NCI-H2171 treated with DMSO at 0.1 percent for 48 hours (cell line): ENCODE measurements around the gene GNAO1.

ENCODE experiments used
- DNase-seq: peaks from one replicate; lab custom pipeline; 2025; lab: John Stamatoyannopoulos, UW

GNAO1 gene

DNA sequence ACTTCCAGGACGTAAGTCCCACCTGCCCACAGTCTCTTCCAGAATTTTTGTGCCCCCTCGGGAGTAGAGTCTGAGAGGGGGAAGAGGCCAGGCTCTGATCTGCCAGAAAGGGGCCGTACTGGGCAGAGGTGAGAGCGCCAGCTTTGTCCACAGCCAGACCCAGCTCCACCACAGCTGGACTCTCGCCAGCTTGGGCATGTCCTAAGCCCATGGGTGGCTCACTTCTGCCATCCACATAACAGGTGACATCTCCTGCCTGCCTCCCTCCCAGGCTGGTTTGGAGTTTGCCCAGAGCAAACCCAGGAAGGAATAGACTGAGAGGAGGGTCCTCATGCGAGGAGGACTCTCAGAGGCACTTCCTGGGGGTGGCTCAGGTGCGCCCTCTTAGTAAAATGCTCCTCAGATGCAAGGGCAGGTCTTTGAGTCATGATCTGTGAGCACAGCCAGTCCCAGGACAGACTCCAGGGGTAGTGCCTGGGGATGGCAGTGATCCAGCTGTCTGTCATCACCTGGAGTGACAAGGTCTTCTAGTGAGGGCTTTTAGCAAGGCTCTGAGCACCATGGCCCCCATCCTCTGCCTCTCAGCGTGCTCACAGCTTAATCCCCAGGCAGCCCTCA is 144.9 kb downstream of the GNAO1 start:
- DNase-seq = no peak

DNA sequence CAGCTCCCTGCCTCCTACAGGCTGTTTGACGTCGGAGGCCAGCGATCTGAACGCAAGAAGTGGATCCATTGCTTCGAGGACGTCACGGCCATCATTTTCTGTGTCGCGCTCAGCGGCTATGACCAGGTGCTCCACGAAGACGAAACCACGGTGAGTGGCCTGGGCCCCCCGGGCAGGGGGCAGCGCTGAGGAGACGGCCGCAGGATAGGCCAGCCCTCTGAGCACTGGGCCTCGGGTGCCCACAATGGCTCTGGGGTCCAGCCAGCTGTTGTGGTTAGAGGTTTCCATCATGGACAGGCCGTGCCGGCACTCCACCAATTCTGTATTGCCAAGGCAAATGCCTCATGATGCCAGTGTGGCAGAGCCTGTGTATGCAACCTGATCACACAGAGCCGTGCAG is 145.4 kb downstream of the GNAO1 start:
- no peak for DNase-seq

DNA sequence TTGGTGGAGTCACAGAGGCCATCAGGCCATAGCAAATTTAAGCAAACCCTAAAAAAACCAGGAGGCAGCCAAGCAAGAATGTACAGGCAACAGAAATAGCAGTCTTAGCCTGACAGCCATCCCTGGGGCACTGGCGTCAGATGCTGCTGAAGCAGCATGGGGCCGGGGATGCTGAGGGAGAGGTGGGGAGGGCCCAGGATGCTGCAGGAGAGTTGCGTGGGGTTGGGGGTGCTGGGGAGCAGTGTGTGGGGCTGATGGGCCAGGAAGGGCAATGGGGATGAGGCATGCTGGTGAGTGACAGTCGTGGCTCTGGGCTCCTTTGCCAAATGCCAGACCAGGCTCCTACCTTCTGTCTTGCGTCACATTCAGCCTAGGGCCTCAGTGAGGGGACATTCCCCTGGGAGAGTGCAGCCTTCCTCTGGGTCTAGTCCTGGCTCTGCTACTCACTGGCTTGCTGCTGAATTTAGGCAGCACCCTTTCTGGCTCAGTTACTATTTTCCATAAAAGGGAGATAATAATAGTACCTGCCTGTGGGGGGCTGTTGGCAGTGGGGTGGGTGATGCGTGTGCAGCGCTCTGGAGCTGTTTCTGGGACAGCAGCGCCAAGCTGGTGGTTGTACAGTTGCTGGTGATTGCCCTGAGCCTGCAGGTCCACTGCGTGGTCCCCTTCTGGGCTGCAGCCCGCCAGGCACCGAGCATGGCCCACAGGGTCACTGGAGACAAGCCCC is 146.0 kb downstream of the GNAO1 start:
- no peak for DNase-seq

DNA sequence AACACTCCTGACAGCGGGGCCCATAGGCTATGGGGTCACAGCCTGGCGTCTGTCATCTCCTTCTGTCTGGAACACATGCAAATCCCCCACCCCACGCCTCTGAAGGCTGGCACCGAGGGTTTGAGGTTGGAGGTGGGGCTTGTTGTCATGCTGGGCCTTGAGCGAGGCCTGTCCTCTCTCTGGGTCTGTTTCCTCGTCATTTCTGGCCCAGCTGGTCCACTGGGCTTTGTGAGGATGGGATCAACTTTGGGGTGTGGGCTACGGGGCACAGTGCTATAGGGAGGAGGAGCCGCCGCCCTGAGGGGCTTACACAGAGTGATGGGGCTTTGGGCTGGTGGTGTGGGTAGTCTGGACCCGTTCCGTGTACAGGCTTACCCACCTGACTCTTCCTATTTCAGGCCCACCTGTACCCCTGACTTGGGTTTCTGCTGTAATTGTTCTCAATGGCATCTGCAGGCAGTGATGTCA is 146.6 kb downstream of the GNAO1 start:
- DNase-seq = no peak

DNA sequence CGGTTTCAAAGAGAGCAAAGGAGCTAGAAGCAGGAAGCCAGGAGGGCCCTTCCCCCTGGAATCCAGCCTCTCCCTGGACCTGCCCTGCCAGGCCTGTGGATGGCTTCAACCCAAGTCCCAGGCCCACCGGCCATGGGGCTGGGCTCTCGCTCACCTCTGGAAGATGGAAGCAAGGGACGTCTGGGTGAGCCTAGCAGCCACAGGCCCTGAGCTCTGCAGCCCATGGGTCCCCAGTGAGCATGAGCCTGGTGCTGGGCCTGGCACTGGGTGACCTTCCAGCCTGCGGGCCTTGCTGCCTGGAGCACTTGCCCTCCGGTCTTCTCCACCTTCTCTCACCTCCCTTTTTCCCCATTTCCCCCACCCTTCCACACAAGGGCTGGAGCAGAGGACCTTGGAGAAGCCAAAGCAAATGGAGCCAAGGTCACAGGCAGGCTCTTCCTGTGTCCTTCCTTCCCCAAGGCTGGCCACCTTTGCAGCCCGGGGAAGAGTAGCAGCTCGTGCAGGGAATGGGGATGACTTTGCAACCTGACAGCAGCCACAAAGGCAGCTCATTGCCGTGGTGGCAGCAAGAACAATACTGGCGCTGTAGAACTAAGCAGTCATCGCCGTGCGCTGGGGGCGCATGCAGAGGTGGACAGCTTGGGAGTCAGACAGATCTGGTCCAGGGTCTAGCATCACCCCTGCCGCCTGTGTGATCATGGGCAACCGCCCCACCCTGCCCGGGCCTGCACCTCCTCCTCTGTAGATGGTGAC is 147.5 kb downstream of the GNAO1 start:
- DNase-seq = no peak

DNA sequence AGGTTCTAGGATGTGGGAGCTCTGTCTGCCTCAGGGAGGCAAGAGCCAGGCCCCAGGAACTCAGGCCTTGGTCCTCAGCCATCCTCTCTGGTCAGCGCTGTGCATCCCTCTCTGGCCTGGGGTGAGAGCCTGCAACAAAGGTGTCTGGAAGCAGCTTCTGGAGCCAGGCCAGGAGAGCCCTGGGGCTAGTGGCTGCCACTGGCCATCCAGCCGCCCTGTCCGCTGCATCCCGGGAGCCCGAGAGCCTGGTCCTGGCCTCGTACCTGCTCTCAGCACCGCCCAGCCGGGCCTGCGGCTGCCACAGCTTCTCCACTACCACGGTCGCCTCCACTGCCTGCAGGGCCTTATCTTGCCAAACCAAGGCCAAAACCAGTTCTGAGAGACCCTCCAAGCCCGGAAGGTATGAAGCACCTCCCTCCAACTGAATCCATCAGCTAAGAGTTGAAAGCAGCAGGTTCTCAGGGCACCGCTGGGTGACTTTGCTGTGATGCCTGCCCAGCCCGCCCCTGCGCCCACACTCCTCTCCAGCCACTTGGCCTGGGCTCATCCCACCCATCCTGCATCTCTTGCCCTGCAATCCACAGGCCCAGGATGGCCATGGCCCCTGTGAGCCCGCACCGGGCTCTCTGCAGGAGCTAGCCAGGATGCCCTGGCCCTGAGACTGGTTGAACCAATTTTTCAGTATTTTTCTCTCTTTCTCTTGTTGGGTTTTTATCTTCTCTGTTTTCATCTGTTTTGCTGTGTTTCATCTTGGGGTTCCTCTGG is 148.3 kb downstream of the GNAO1 start:
- no peak for DNase-seq

DNA sequence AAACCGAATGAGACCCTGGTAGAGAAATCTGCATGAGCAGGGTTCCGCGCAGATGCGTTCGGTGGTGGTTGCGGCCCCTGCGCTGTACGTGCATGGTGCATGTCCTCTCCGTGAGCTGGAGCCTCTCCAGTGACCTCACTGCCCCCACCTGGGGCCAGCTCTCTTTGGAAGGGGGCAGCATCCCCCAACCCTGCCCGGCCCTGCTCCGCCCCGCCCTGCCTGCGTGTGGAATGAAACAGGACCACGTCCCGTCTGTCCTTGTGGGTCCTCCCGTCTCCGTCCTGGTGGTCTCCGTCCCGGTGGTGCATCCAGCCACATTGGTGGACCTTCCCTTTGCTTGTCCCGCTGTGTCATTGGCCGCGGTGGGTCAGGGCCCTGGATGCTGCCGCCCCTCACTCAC is 149.1 kb downstream of the GNAO1 start:
- DNase-seq = no peak

DNA sequence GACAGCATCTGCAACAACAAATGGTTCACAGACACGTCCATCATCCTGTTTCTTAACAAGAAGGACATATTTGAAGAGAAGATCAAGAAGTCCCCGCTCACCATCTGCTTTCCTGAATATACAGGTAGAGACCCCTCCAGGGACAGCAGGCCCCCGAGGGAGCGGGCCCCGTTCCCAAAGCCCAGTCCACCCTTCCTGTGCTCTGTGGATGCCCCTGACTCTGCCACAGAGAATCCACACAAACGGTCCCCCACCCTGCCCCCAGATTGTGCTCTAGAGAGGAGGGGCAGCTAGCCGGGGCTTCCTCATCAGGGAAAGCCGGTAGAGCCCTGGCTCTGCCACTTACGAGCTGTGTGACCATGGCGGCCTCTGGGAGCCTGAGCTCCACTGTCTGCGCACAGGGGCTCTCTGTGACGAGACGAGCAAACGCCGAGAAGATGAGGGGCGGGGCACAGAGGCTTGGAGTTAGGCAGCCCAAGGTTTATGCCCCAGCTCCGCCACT is 149.6 kb downstream of the GNAO1 start:
- DNase-seq = no peak

DNA sequence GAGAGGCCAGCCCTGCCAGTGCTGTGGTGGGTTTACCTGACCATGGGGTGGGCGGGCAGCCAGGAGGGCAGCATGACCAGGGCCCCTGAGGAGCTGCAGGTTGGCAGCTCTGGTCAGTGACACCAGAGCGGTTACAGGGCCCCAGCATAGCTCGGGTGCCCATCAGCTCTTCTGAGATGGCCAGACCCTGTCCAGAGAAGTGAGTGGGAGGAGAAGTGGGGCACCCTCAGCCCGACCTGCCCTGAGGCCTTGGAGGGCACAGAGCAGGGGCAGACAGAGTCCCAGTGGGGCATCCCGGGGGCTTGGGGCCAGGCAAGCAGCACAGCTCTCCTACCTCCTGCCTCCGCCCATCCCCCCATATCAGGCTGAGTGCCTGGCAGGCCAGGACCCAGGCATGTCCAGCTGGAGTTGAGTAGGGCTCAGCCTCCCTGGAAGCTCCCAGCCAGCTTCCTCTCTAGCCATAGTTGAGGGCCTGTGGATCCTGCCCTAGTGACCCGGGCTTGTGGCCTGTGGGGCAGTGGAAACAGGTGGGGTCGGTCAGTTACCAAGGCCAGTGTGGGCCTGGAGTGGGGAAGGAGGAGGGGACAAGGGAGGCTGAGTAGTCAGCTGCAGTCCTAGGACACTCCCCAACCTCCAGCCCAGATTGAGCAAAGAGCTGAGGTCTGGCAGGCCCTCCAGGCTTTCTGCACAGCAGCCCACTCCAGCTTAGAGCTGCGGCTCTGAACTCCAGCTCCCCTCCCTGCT is 150.5 kb downstream of the GNAO1 start:
- DNase-seq = no peak

DNA sequence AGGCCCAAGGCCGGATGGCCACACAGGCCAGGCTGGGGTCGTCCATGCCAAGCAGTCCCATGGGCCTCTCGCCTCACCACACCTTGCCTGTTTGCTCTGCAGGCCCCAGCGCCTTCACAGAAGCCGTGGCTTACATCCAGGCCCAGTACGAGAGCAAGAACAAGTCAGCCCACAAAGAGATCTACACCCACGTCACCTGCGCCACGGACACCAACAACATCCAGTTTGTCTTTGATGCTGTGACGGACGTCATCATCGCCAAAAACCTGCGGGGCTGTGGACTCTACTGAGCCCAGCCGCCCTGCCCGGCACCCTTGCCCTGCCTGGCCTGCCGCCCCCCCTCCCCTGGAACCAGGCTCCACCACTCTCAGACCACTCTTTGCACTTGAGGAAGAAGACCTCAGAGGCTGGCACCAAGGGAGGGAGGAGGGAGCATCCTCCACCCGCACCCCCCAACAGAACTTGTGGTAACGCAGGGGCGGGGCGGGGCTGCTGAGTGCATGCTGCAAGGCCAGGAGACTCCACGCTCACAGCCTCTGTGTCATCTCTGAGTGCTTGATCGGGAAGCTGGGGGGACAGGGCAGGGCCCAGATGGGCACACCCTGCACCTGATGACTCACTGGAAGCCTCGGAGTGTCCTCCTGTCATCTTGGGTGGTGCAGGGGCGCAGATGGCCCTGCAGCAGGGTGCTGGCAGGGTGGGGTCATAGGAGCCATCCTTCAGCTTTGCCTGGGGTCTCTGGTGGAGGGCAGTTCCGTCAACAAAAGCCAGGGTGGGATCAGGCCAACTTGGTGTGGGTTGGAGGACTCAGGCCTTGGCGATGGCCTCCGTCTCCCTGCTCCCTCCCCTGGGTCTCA is 152.6 kb downstream of the GNAO1 start:
- DNase-seq = no peak

DNA sequence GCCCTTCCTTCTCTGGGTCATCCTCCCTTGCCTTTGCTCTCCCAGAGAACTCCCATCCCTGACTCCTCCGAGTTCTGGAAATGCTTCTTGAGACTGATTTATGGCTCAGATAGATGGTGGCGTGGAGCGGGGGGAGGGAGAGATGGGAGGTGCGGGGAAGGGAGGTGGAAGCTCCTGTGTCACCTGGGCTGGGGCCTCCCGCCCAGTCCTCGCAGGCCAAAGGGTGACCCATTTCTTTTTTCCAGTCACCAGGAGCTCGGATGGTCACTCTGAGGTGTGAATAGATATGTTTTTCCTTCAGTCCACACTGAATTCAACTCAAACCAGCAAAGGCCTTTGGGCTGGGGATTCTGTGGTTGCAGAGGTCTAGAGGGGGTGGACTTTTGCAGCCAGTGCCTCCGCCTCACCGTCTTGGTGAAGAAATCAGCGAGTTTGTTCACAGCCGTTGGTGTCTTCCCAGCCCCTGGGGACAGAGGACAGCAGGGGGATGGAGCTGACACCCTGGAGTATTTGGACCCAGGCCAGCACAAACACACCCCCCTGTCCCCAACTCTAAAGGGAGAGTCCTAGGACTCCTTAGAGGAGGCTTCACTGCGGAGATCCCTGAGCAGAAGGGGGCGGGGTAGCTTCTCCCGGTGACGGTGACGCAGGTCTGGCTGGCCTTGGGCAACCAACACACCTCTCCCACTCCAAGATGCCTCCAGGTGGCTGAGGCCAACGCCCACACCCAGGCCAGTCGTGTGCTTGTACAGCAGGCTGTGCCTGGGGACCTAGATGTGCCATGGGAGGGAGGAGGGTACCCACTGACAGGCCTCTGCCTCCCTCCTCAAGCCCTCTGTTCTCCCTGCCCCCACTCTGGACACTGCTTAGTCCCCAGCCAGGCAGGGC is 153.5 kb downstream of the GNAO1 start:
- DNase-seq = no peak

DNA sequence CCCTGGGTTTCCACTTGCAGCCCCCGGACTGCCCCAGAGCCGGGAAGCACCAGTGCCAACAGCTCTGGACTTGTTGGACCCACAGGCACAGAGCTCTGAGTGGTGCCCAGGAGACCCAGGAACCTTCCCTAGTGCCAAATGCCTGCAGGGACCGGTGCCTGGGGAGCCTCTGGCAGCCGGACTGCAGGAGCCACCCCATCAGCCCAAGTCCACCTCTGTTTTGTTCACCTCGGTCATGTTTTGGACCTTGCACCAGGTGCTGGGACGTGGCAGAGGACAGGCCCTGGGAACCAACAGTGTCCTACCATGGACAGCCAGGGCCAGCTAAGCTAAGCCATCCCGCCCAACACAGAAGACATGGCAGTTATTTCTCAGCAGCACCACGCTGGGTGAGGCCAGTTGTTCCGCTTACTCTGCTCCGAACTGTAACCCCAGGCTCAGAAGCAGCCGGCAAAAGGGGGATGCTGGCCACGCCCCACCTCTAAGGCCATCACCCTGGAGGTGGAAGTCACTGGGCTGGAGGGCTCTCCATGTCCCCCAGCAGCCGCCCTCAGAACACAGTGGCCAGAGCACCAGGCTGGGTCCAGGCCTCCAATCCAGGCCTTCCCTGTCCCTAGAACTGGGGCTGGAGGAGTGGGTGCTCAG is 154.2 kb downstream of the GNAO1 start:
- DNase-seq = no peak

DNA sequence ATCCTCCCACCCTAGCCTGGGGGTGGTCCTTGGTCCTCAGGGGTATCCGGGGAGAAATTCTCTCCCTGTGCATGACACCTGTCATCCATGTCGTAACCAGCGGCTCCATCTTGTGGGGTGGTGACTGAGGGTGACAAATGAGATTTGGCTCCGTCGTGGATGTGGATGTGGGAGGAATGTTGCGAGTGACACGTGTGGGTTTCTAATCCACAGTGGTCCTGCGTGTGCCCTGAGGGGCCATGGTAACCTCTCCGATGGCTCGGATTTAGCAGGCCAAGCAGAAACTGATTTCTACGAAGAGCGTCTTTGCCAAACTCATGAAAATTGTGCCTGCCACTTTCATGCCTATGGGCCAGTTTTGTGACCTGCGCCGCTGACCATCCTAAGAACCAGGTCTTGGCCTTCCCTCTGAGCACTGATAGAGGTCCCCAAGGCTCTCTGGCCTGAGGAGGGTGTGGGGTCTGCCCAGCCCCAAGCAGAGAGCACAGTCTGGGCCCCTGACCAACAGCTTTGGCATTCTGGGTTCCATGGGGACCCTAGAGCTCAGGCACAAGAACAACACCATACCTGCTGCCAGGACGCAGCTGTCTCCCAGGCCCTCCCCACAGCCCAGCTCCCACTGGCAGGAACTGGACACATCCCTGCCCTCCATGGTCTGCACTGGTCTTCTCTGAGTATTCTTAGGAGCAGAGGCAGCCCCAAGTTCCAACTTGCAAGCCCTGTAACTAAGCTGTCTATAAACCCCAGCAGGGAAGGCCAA is 155.0 kb downstream of the GNAO1 start:
- DNase-seq = no peak

DNA sequence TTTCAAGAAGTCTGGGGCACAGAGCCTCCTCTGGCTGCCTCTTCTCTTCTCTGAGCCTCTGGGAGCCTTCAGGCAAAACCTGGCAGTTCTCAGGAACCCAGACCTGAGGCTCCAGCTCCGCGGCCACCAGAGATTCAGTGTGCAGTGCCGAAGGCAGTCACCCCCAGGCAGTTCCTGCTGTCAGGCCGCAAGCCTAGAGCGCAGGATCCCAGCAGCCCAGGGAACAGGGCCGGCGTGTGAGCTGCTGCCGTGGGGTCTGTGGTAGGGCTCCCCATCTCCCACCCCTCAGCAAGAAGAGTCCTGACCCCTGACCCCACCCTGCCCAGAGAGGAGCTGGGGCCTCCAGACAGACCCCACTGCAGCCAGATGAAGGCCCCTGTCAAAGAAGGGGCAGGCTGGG is 155.9 kb downstream of the GNAO1 start:
- DNase-seq = no peak

DNA sequence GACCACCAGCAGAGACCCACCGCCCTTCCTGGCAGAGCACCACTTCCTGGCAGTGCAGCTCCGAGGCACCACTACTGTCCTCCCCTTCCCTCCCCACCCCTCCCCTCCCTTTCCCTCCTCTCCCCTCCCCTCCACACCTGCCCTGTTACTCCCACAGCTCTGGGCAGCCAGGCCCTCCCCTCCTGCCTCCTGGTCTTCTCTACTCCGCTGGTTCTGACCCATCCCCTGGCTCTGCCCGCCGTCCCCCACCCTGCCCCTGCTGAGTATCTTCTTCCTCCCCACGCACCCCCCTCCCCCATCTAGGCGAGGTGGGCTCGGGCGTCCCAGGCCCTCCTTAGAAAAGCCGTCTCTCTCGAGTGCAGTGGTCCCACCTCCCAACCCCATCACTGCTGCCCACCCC is 156.4 kb downstream of the GNAO1 start:
- DNase-seq = no peak

DNA sequence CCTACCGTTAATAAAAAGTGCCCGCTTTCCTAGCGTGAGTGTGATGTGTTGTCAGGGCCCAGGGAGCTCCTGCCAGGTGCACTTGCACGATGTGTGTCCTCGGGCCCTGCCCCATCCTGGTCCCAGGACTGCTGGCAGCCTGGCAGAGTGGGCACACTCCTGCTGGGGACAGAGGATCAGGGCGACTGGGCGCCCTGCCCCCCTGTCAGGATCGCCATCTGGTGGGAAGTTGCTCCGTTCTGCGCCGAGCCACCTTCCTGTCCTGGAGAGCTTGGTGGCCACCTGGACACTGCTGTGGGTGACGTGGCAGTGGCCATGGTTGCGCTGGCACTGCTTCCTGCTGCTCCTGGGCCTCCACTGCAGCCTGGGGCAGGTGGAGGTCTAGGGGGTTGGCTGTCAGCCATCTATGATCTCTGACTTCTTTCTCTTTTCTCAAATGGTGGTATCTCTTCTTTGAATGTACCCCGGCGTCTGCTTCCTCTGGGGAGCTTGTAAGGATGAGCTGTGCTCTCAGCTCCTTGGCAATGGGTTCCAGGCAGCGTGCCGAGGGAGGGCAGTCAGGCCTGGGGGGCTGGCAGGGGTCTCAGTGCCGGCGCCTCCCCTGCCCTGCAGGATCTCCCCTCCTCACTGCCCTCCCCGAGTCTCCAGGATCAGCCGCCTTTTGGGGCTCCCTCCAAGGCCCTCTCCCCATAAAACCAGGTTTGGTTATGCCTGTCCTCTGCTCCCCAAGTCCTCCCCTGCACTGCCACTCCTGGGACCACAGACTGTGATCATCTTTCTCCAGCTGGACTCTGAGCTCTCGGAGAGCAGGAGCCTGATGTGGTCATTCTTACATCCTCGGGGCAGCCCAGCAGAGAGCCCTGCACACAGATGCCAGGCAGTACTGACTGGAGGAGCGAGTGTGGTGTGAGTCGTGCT is 157.1 kb downstream of the GNAO1 start:
- DNase-seq = peak; percentile 39

DNA sequence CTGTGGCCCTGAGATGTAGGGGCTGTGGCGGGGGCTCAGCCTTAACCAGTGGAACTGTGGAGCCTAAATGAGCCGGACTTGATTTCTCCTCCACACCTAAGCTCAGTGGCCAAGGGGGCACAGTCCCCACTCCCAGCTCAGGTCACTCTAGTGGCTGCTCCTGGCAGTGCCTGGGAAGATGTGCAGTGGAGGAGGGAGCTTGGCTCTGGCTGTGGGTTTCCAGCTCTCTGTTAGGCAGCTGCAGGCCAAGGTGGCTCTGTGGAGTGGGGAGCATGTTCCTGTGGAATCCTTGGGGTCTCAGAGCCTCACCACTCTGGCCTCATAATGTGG is 157.8 kb downstream of the GNAO1 start:
- no peak for DNase-seq
